Kasumi-1 (cell line): ENCODE data around the gene WDR37.
"Not testable (repeated sequence)": the region's sequence is repeated elsewhere in the genome, so short reads cannot be mapped to it uniquely, and the experiment has no call there.

Experiments used
- DNase-seq, 2 experiments: peaks; one replicate each; lab custom pipeline; 2025; lab: John Stamatoyannopoulos, UW

WDR37 gene

GRCh38 chr10:1056326-1057105, at the start of gene WDR37:
Gene WDR37 (plus strand): TSS chr10:1056385. CDS start chr10:1072156, 15,771 bp downstream.
- peak; percentile 80 to 82 for DNase-seq

GRCh38 chr10:1006573-1006972, 49.6 kb upstream of the WDR37 start:
- no peak for DNase-seq

GRCh38 chr10:1007583-1007982, 48.6 kb upstream of the WDR37 start:
- no peak for DNase-seq

GRCh38 chr10:1009071-1009494, 47.1 kb upstream of the WDR37 start:
- DNase-seq = no peak

- DNase-seq = not testable (repeated sequence)
Measured at GRCh38 chr10:1009947-1010346, 46.2 kb upstream of the WDR37 start.

GRCh38 chr10:1010703-1011102, 45.5 kb upstream of the WDR37 start:
- no peak for DNase-seq

GRCh38 chr10:1011696-1012095, 44.5 kb upstream of the WDR37 start:
- DNase-seq = no peak

- DNase-seq = no peak
Measured at GRCh38 chr10:1015688-1016087, 40.5 kb upstream of the WDR37 start.

- DNase-seq = no peak
Measured at GRCh38 chr10:1019362-1019761, 36.8 kb upstream of the WDR37 start.

GRCh38 chr10:1020460-1020859, 35.7 kb upstream of the WDR37 start:
- DNase-seq = no peak

GRCh38 chr10:1020958-1021357, 35.2 kb upstream of the WDR37 start:
- no peak for DNase-seq

- no peak for DNase-seq
Measured at GRCh38 chr10:1022413-1022812, 33.8 kb upstream of the WDR37 start.

GRCh38 chr10:1024103-1024502, 32.1 kb upstream of the WDR37 start:
- no peak for DNase-seq

- no peak for DNase-seq
Measured at GRCh38 chr10:1025683-1026082, 30.5 kb upstream of the WDR37 start, which contains the start of gene IDI2. Gene IDI2 (minus strand): TSS chr10:1025859. CDS start chr10:1024723, 1,136 bp downstream.

- no peak for DNase-seq
Measured at GRCh38 chr10:1026578-1026977, 29.6 kb upstream of the WDR37 start.

- DNase-seq = no peak
Measured at GRCh38 chr10:1029838-1030237, 26.3 kb upstream of the WDR37 start.

GRCh38 chr10:1033601-1034000, 22.6 kb upstream of the WDR37 start:
- DNase-seq = no peak

GRCh38 chr10:1034758-1035157, 21.4 kb upstream of the WDR37 start:
- DNase-seq = no peak

GRCh38 chr10:1035201-1035600, 21.0 kb upstream of the WDR37 start:
- no peak for DNase-seq

- DNase-seq = no peak
Measured at GRCh38 chr10:1036341-1036791, 19.8 kb upstream of the WDR37 start.

GRCh38 chr10:1037098-1037497, 19.1 kb upstream of the WDR37 start:
- no peak for DNase-seq

- not testable (repeated sequence) for DNase-seq
Measured at GRCh38 chr10:1038769-1039168, 17.4 kb upstream of the WDR37 start.

GRCh38 chr10:1040133-1040532, 16.1 kb upstream of the WDR37 start:
- no peak for DNase-seq

- no peak for DNase-seq
Measured at GRCh38 chr10:1041514-1041913, 14.7 kb upstream of the WDR37 start.
